ENCODE measurements around the gene CTBP1. TPM values are rescaled to one million over a fixed set of nuclear protein-coding genes. Genes with fewer than 3 reads are reported as not detected.
"Not testable (repeated sequence)": the region's sequence is repeated elsewhere in the genome, so short reads cannot be mapped to it uniquely, and the experiment has no call there.

The CTBP1 gene
- total RNA-seq, 1 donor from 2014 or later: 143 TPM

GRCh38 chr4:1242506-1243450 is 6.2 kb downstream of the CTBP1 start:
- no peak for ATAC-seq
- peak; percentile 54 for DNase-seq (ENCODE audit: low spot score)
- intact Hi-C loops (cut with DNase I): no loop called here

GRCh38 chr4:1241936-1242505 is 6.9 kb downstream of the CTBP1 start:
- intact Hi-C loops (cut with DNase I): no loop called here
- DNase-seq (ENCODE audit: low spot score) (peak; percentile 41), ATAC-seq (no peak)

GRCh38 chr4:1241466-1241935 is 7.4 kb downstream of the CTBP1 start:
- DNase-seq (ENCODE audit: low spot score) (peak; percentile 42), ATAC-seq (no peak)
- intact Hi-C loops (cut with DNase I): no loop called here

GRCh38 chr4:1240721-1241465 is 8.0 kb downstream of the CTBP1 start:
- peak; percentile 50 for DNase-seq (ENCODE audit: low spot score)
- ATAC-seq: no peak
- intact Hi-C loops (cut with DNase I): no loop called here

- ATAC-seq (no peak), DNase-seq (ENCODE audit: low spot score) (peak; percentile 37)
- intact Hi-C loops (cut with DNase I): no loop called here
Observed at GRCh38 chr4:1239950-1240307, 9.0 kb downstream of the CTBP1 start.

- intact Hi-C loops (cut with DNase I): no loop called here
- peak; percentile 57 for DNase-seq (ENCODE audit: low spot score)
- no peak for ATAC-seq
Observed at GRCh38 chr4:1239141-1239949, 9.6 kb downstream of the CTBP1 start.

- intact Hi-C loops (cut with DNase I): no loop called here
- no peak for ATAC-seq
- peak; percentile 45 for DNase-seq (ENCODE audit: low spot score)
Observed at GRCh38 chr4:1238676-1239000, 10.3 kb downstream of the CTBP1 start.

GRCh38 chr4:1237981-1238675 is 10.8 kb downstream of the CTBP1 start:
- intact Hi-C loops (cut with DNase I): no loop called here
- no peak for ATAC-seq
- peak; percentile 59 for DNase-seq (ENCODE audit: low spot score)

- intact Hi-C loops (cut with DNase I); ATAC-seq: not testable (repeated sequence)
- peak; percentile 31 for DNase-seq (ENCODE audit: low spot score)
Observed at GRCh38 chr4:1237261-1237660, 11.7 kb downstream of the CTBP1 start.

- ATAC-seq; intact Hi-C loops (cut with DNase I): not testable (repeated sequence)
- peak; percentile 31 for DNase-seq (ENCODE audit: low spot score)
Observed at GRCh38 chr4:1236836-1237235, 12.1 kb downstream of the CTBP1 start.

- DNase-seq (ENCODE audit: low spot score) (peak; percentile 58), ATAC-seq (no peak)
- intact Hi-C loops (cut with DNase I): no loop called here
Observed at GRCh38 chr4:1236103-1236641, 12.8 kb downstream of the CTBP1 start.

- intact Hi-C loops (cut with DNase I): no loop called here
- no peak for ATAC-seq
- DNase-seq (ENCODE audit: low spot score): peak; percentile 47
Observed at GRCh38 chr4:1235381-1236102, 13.4 kb downstream of the CTBP1 start.

- intact Hi-C loops (cut with DNase I): no loop called here
- peak; percentile 55 for DNase-seq (ENCODE audit: low spot score)
- peak; percentile 5 for ATAC-seq
Observed at GRCh38 chr4:1234811-1235292, 14.1 kb downstream of the CTBP1 start.

- DNase-seq (ENCODE audit: low spot score): no peak
- ATAC-seq: peak; percentile 58
- intact Hi-C loops (cut with DNase I): no loop called here
Observed at GRCh38 chr4:1234309-1234695, 14.6 kb downstream of the CTBP1 start.

- peak; percentile 89 for ATAC-seq
- DNase-seq (ENCODE audit: low spot score): no peak
- intact Hi-C loops (cut with DNase I): no loop called here
Observed at GRCh38 chr4:1233641-1234308, 15.2 kb downstream of the CTBP1 start.

- no peak for DNase-seq (ENCODE audit: low spot score)
- intact Hi-C loops (cut with DNase I): no loop called here
- ATAC-seq: peak; percentile 36
Observed at GRCh38 chr4:1232661-1233621, 16.0 kb downstream of the CTBP1 start.
